Liver (tissue), 9 donors: ENCODE measurements around the gene CPLX4. TPM values are rescaled to one million over a fixed set of nuclear protein-coding genes. Genes with fewer than 3 reads are reported as not detected.

Experiments
- DNase-seq: peaks from one replicate; pipeline ENCODE4 v3.0.0-alpha.2; 2017; ENCODE audit warnings: low spot score
- H3K27ac ChIP-seq, 2 donors: one replicate each; pipeline ENCODE4 v1.7.0; 2013; ENCODE audit warnings: inconsistent platforms in 2 of 2, low read length in 2 of 2, control low read depth in 1 of 2, low read depth in 1 of 2, mild to moderate bottlenecking in 1 of 2
- H3K27me3 ChIP-seq, 4 donors: one replicate each; pipeline versions ENCODE4 v1.6.1 to v1.7.0; 2013; ENCODE audit warnings: low read length in 3 of 4, inconsistent platforms in 1 of 4, mild to moderate bottlenecking in 1 of 4, moderate library complexity in 1 of 4; ENCODE audit not compliant: control insufficient read depth in 4 of 4, insufficient read depth in 4 of 4
- H3K36me3 ChIP-seq, 4 donors: one replicate each; pipeline versions ENCODE4 v1.6.1 to v1.7.0; 2013; ENCODE audit warnings: low read length in 3 of 4, mild to moderate bottlenecking in 3 of 4, low read depth in 1 of 4, moderate library complexity in 1 of 4; ENCODE audit not compliant: control insufficient read depth in 4 of 4, insufficient read depth in 3 of 4
- H3K4me1 ChIP-seq, 4 donors: one replicate each; pipeline versions ENCODE4 v1.6.1 to v1.7.0; 2013; ENCODE audit warnings: low read length in 3 of 4, mild to moderate bottlenecking in 3 of 4, moderate library complexity in 1 of 4; ENCODE audit not compliant: control insufficient read depth in 4 of 4, insufficient read depth in 4 of 4
- H3K4me3 ChIP-seq, 3 donors: one replicate each; pipeline versions ENCODE4 v1.6.1 to v1.7.0; 2013; ENCODE audit warnings: low read length in 3 of 3, control low read depth in 1 of 3, low read depth in 1 of 3, mild to moderate bottlenecking in 1 of 3
- H3K9ac ChIP-seq, 2 donors: one replicate each; pipeline ENCODE4 v1.7.0; 2013; ENCODE audit warnings: low read length in 2 of 2, mild to moderate bottlenecking in 2 of 2, moderate library complexity in 2 of 2, control low read depth in 1 of 2, low read depth in 1 of 2
- H3K9me3 ChIP-seq, 4 donors: one replicate each; pipeline versions ENCODE4 v1.6.1 to v1.7.0; 2013; ENCODE audit warnings: low read length in 3 of 4; ENCODE audit not compliant: control insufficient read depth in 4 of 4
- EGR1 ChIP-seq, 2 donors: IDR thresholded peaks; 2 replicates each; pipeline ENCODE4 v1.6.1; 2016 to 2018; ENCODE audit warnings: antibody characterized with exemption in 2 of 2, low read depth in 2 of 2
- FOXA1 ChIP-seq: IDR thresholded peaks from 2 replicates; pipeline ENCODE4 v1.6.1; 2016; ENCODE audit warnings: antibody characterized with exemption
- FOXA2 ChIP-seq: IDR thresholded peaks from 2 replicates; pipeline ENCODE4 v1.6.1; 2016; ENCODE audit warnings: antibody characterized with exemption
- GABPA ChIP-seq, 2 donors: IDR thresholded peaks in 1 of 2; conservative IDR thresholded peaks in 1 of 2; 2 replicates each; pipeline ENCODE4 v1.6.1; 2016; ENCODE audit warnings: antibody characterized with exemption in 2 of 2, mild to moderate bottlenecking in 1 of 2, moderate library complexity in 1 of 2
- HNF4A ChIP-seq, 2 donors: conservative IDR thresholded peaks; 2 replicates each; pipeline ENCODE4 v1.6.1; 2016; ENCODE audit warnings: antibody characterized with exemption in 2 of 2, mild to moderate bottlenecking in 2 of 2
- HNF4G ChIP-seq: IDR thresholded peaks from 2 replicates; pipeline ENCODE4 v1.6.1; 2016; ENCODE audit warnings: antibody characterized with exemption
- JUND ChIP-seq, 2 donors: IDR thresholded peaks; 2 replicates each; pipeline ENCODE4 v1.6.1; 2016; ENCODE audit warnings: antibody characterized with exemption in 2 of 2
- NR2F2 ChIP-seq: IDR thresholded peaks from 2 replicates; pipeline ENCODE4 v1.6.1; 2016; ENCODE audit warnings: antibody characterized with exemption
- REST ChIP-seq: IDR thresholded peaks from 2 replicates; pipeline ENCODE4 v1.6.1; 2016; ENCODE audit warnings: antibody characterized with exemption, mild to moderate bottlenecking
- SP1 ChIP-seq: IDR thresholded peaks from 2 replicates; pipeline ENCODE4 v1.6.1; 2018; ENCODE audit warnings: antibody characterized with exemption, mild to moderate bottlenecking
- TAF1 ChIP-seq: conservative IDR thresholded peaks from 2 replicates; pipeline ENCODE4 v1.6.1; 2016; ENCODE audit warnings: antibody characterized with exemption, mild to moderate bottlenecking
- WGBS: extraction: QIAGEN DNeasy Blood & Tissue Kit; methylation state at CpG from one replicate; pipeline ENCODE4 v1.1.7; 2013; 5-methylcytosine and 5-hydroxymethylcytosine counted together
- polyA plus RNA-seq, 2 donors: library from polyadenylated mRNA; stranded (reverse) in 1 of 2; unstranded in 1 of 2; fragments of 200-250 nt in 1 of 2; fragments of >200 nt in 1 of 2; fragmentation: Nextera tagmentation in 1 of 2; extraction: Ambion mirVana in 1 of 2; gene quantifications; one replicate each; pipeline versions ENCODE4 v1.2.1 to v1.2.3, GENCODE V29; 2013 to 2015
- total RNA-seq, 2 donors: library from RNA; depleted of rRNA; stranded (reverse); fragments of >200 nt; gene quantifications; one replicate each; pipeline ENCODE4 v1.2.3, GENCODE V29; 2014
- donor health status: healthy.
- donor health status: healthy.
- donor health status: healthy.
- donor health status: healthy.
- donor health status: healthy.

Gene CPLX4
- total and polyA plus RNA-seq, 4 donors: not detected

- WGBS: 15% methylated on average over 14 of the region's 14 CpGs
- Histone ChIP-seq H3K4me1 (peaks cover 8 to 33% (median 13%) of the 10 kb centered on the region in 4 donors), H3K4me3 (no peak overlapping the region), H3K9ac (no peak overlapping the region), H3K27ac (no peak overlapping the region), H3K27me3 (peaks cover 5 to 28% (median 19%) of the 10 kb centered on the region in 4 donors), H3K36me3 (no peaks in the 10 kb centered on the region), H3K9me3 (no peaks in the 10 kb centered on the region)
- DNase-seq: no peak
- TF ChIP-seq SP1 (no peak), NR2F2 (no peak), JUND (IDR thresholded peaks at IDR 0.05) (no peak), FOXA1 (no peak), REST (no peak), HNF4G (no peak), FOXA2 (no peak), TAF1 (no peak)
Observed at GRCh38 chr18:59271606-59272220, 46.7 kb downstream of the CPLX4 start.

- Histone ChIP-seq H3K27ac (no peak overlapping the region), H3K9ac (no peak overlapping the region), H3K9me3 (no peaks in the 10 kb centered on the region), H3K4me3 (no peak overlapping the region), H3K36me3 (no peaks in the 10 kb centered on the region), H3K27me3 (peaks cover 5 to 28% (median 17%) of the 10 kb centered on the region in 4 donors), H3K4me1 (peaks cover 8 to 33% (median 13%) of the 10 kb centered on the region in 4 donors)
- no peak for DNase-seq
- WGBS: 9% methylated on average over 4 of the region's 4 CpGs
- no peak for TF ChIP-seq GABPA (IDR thresholded peaks at IDR 0.05 in 1 of 2, conservative IDR thresholded peaks at IDR 0.05 in 1 of 2)
- no peak for TF ChIP-seq HNF4G
- TF ChIP-seq HNF4A (conservative IDR thresholded peaks at IDR 0.05): no peak
Observed at GRCh38 chr18:59270689-59271257, 47.7 kb downstream of the CPLX4 start.

- TF ChIP-seq FOXA2: no peak
- no peak for TF ChIP-seq EGR1 (IDR thresholded peaks at IDR 0.05; ENCODE audit: low read depth in 2 of 2)
- TF ChIP-seq TAF1: no peak
- TF ChIP-seq JUND (IDR thresholded peaks at IDR 0.05): no peak
- no peak for TF ChIP-seq REST
- TF ChIP-seq GABPA (IDR thresholded peaks at IDR 0.05 in 1 of 2, conservative IDR thresholded peaks at IDR 0.05 in 1 of 2): no peak
- no peak for TF ChIP-seq HNF4G
- no peak for TF ChIP-seq FOXA1
- TF ChIP-seq HNF4A (conservative IDR thresholded peaks at IDR 0.05): no peak
- DNase-seq: no peak
- 9% methylated on average over 17 of the region's 17 CpGs for WGBS
- Histone ChIP-seq H3K27ac (no peak overlapping the region), H3K9ac (no peak overlapping the region), H3K9me3 (no peaks in the 10 kb centered on the region), H3K36me3 (no peaks in the 10 kb centered on the region), H3K27me3 (peaks cover 5 to 28% (median 17%) of the 10 kb centered on the region in 4 donors), H3K4me1 (peaks cover 8 to 41% (median 16%) of the 10 kb centered on the region in 4 donors), H3K4me3 (peak overlapping the region in 1 of 3 donors; percentile 24)
Observed at GRCh38 chr18:59269563-59270119, 48.8 kb downstream of the CPLX4 start.
